DND-41 (cell line): ENCODE data around the gene CELA2B.
"Not testable (repeated sequence)": the region's sequence is repeated elsewhere in the genome, so short reads cannot be mapped to it uniquely, and the experiment has no call there.

ENCODE experiments used
- ATAC-seq: fragments of 200-7000 bp; cut with Tn5 transposase; 3 replicates; pipeline ENCODE4 v1.9.1; 2021; ENCODE audit warnings: low read depth; ENCODE audit not compliant: insufficient read depth
- DNase-seq: peaks from one replicate; pipeline ENCODE4 v3.0.0-alpha.2; 2020
- H2AFZ ChIP-seq: 2 replicates; pipeline ENCODE4 v1.6.0; 2012; ENCODE audit warnings: low read depth, low read length
- H3K27ac ChIP-seq: 2 replicates; pipeline ENCODE4 v1.5.1; 2012; ENCODE audit warnings: low read length, inconsistent platforms
- H3K27me3 ChIP-seq: fragments of 200-600 bp; sonication (generic); 2 replicates; pipeline ENCODE4 v1.6.0; 2012; ENCODE audit warnings: low read length, mild to moderate bottlenecking, inconsistent platforms; ENCODE audit not compliant: insufficient read depth, poor library complexity
- H3K36me3 ChIP-seq: 2 replicates; pipeline ENCODE4 v1.5.1; 2012; ENCODE audit warnings: low read length, inconsistent platforms; ENCODE audit not compliant: insufficient read depth
- H3K4me1 ChIP-seq: 2 replicates; pipeline ENCODE4 v1.5.1; 2012; ENCODE audit warnings: mild to moderate bottlenecking, low read length; ENCODE audit not compliant: insufficient read depth
- H3K4me2 ChIP-seq: 2 replicates; pipeline ENCODE4 v1.6.0; 2012; ENCODE audit warnings: mild to moderate bottlenecking, moderate library complexity, low read length, inconsistent platforms; ENCODE audit not compliant: insufficient read depth
- H3K4me3 ChIP-seq, 2 experiments: fragments of 200-600 bp in 1 of 2; shearing (Covaris generic) in 1 of 2; 2 replicates each; pipeline ENCODE4 v1.5.1; 2012 to 2016; ENCODE audit warnings: inconsistent platforms in 2 of 2, low read length in 2 of 2, mild to moderate bottlenecking in 2 of 2, low read depth in 1 of 2, moderate library complexity in 1 of 2
- H3K79me2 ChIP-seq: 2 replicates; pipeline ENCODE4 v1.6.0; 2012; ENCODE audit warnings: low read length, inconsistent platforms; ENCODE audit not compliant: insufficient read depth
- H3K9ac ChIP-seq: 2 replicates; pipeline ENCODE4 v1.6.0; 2012; ENCODE audit warnings: low read depth, mild to moderate bottlenecking, inconsistent platforms, low read length, moderate library complexity
- H3K9me3 ChIP-seq: 2 replicates; pipeline ENCODE4 v1.5.1; 2012; ENCODE audit warnings: low read length, moderate library complexity, mild to moderate bottlenecking, inconsistent platforms; ENCODE audit not compliant: insufficient read depth, severe bottlenecking
- H4K20me1 ChIP-seq: 2 replicates; pipeline ENCODE4 v1.6.0; 2012; ENCODE audit warnings: low read length; ENCODE audit not compliant: insufficient read depth
- EZH2 ChIP-seq: IDR thresholded peaks from 3 replicates; pipeline ENCODE4 v1.6.1; 2012; ENCODE audit warnings: borderline replicate concordance, low read depth, mild to moderate bottlenecking, moderate library complexity, low read length, inconsistent platforms; ENCODE audit not compliant: severe bottlenecking
- TF ChIP-seq, protein P1 (sequence below): IDR thresholded peaks from 2 replicates; pipeline ENCODE4 v1.5.1; 2012; ENCODE audit warnings: borderline replicate concordance, low read length, moderate library complexity, mild to moderate bottlenecking; ENCODE audit not compliant: poor library complexity, severe bottlenecking; ENCODE audit errors: extremely low read depth

Gene CELA2B

DNA sequence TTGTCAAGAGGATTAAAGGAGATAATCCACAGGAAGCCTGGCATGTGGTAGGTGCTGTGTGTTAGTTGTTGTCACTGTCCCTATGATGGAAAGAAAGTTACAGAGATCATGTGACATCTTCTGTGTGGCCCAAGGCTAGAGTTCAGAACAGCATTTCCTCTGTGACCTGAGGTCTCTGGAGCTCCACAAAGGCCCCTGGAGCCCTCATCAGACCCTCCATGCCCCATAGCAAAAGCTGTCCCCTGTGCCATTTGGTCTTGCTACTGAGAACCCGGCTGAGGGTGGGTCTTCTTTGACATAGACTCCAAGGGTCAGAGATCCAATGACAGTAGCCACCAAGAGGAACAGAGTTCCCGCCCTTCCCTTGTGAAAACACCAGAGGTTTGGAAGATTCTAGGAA, 8.1 kb downstream of the CELA2B start:
- Histone ChIP-seq H2AFZ (no peak overlapping the region), H3K27ac (no peak overlapping the region), H3K36me3 (no peaks in the 10 kb centered on the region), H3K9me3 (no peaks in the 10 kb centered on the region), H3K4me3 (no peak overlapping the region), H3K27me3 (no peaks in the 10 kb centered on the region), H3K79me2 (no peaks in the 10 kb centered on the region), H3K4me2 (no peak overlapping the region), H3K9ac (no peak overlapping the region), H3K4me1 (no peaks in the 10 kb centered on the region), H4K20me1 (no peaks in the 10 kb centered on the region)
- ATAC-seq (no peak), DNase-seq (no peak)
- TF ChIP-seq, protein P1, sequence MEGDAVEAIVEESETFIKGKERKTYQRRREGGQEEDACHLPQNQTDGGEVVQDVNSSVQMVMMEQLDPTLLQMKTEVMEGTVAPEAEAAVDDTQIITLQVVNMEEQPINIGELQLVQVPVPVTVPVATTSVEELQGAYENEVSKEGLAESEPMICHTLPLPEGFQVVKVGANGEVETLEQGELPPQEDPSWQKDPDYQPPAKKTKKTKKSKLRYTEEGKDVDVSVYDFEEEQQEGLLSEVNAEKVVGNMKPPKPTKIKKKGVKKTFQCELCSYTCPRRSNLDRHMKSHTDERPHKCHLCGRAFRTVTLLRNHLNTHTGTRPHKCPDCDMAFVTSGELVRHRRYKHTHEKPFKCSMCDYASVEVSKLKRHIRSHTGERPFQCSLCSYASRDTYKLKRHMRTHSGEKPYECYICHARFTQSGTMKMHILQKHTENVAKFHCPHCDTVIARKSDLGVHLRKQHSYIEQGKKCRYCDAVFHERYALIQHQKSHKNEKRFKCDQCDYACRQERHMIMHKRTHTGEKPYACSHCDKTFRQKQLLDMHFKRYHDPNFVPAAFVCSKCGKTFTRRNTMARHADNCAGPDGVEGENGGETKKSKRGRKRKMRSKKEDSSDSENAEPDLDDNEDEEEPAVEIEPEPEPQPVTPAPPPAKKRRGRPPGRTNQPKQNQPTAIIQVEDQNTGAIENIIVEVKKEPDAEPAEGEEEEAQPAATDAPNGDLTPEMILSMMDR, result no peak
- no peak for TF ChIP-seq EZH2

DNA sequence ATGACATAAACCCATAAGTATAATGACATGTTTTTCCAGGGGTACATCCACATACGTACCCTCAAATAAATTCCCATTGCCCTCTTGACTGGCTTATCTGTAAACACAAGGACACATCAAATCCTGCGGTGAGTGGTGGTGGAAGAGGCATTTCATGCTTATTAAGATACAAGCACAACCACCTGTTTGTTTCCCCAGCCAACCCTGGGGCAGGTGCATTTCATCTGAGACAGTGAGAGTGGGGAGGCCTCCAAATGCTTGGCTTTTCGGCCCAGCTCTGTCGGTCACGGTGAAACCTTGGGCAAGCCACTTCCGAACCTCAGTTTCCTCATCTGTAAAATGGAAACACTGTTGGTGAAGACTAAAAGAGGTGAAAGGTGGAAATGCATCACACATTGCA, 8.5 kb downstream of the CELA2B start:
- H2AFZ ChIP-seq, H3K9ac ChIP-seq, H4K20me1 ChIP-seq, DNase-seq, H3K4me3 ChIP-seq, H3K36me3 ChIP-seq, H3K9me3 ChIP-seq, ATAC-seq, H3K27me3 ChIP-seq, H3K4me1 ChIP-seq, H3K27ac ChIP-seq, H3K4me2 ChIP-seq, H3K79me2 ChIP-seq: not testable (repeated sequence)

DNA sequence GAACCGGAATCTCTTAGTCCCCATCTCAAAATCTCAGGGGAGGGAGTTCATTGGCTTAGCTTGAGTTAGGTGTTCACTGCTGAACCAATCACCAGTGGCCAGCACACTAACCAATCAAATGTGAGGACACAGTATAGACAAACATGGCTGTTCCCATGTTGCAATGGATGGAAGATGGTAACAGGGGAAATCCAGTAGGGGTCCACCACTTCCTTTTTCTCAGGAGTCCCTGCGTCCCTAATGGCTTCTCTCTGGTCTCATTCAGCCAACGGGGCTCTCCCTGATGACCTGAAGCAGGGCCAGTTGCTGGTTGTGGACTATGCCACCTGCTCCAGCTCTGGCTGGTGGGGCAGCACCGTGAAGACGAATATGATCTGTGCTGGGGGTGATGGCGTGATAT, 9.7 kb downstream of the CELA2B start:
- Histone ChIP-seq H3K27ac (no peak overlapping the region), H2AFZ (no peak overlapping the region), H3K4me3 (no peak overlapping the region), H3K4me2 (no peak overlapping the region), H3K36me3 (no peaks in the 10 kb centered on the region), H3K27me3 (no peaks in the 10 kb centered on the region), H3K79me2 (no peaks in the 10 kb centered on the region), H4K20me1 (no peaks in the 10 kb centered on the region), H3K9me3 (no peaks in the 10 kb centered on the region), H3K4me1 (no peaks in the 10 kb centered on the region), H3K9ac (no peak overlapping the region)
- DNase-seq (no peak), ATAC-seq (no peak)
- no peak for TF ChIP-seq EZH2
- TF ChIP-seq, protein P1, result no peak

DNA sequence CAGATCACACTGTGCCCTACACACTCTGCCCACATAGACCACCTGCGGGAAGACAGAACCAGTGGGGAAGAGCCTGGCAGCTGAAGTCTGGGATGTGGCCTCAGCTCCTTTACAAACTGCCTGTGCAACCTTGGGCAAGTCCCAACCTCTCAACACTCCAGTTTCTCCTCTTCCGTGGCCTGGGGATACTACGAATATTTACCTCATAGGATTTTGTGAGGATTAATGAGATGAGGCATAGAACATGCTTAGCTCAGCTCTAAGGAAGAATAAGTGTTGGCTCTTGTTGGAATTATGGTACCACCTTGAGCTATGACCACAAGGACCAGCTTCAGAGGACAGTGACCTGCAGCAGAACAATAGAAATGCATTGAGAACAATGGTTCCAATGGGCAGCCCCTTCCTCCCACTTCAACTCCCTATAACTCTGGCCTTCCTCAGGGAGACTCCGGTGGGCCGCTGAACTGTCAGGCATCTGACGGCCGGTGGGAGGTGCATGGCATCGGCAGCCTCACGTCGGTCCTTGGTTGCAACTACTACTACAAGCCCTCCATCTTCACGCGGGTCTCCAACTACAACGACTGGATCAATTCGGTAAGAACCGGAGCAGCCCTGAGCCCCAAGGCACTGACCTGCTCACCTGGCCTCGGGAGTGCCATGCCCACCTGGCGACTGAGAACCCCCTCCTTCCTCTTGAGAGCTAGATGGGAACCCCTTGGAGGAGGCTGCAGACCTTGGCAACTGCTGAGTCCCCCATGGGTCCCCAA, 11.1 kb downstream of the CELA2B start:
- not testable (repeated sequence) for ATAC-seq, H3K9me3 ChIP-seq, H3K4me1 ChIP-seq, H3K27ac ChIP-seq, H2AFZ ChIP-seq, H3K36me3 ChIP-seq, H4K20me1 ChIP-seq, H3K27me3 ChIP-seq, H3K4me3 ChIP-seq, H3K9ac ChIP-seq, DNase-seq, H3K4me2 ChIP-seq, H3K79me2 ChIP-seq
